ENCODE data around the gene PTPRC.

Gene PTPRC

GRCh38 chr1:198622001-198622400 is 16.8 kb upstream of the PTPRC start:
- DNase-seq, result no peak

GRCh38 chr1:198623752-198624647 is 14.8 kb upstream of the PTPRC start:
- DNase-seq, result peak; percentile 83

GRCh38 chr1:198624648-198624980 is 14.2 kb upstream of the PTPRC start:
- no peak for DNase-seq

GRCh38 chr1:198627436-198628066 is 11.3 kb upstream of the PTPRC start:
- no peak for DNase-seq

- no peak for DNase-seq
Observed at GRCh38 chr1:198628067-198628455, 10.8 kb upstream of the PTPRC start.

GRCh38 chr1:198629610-198630009 is 9.2 kb upstream of the PTPRC start:
- DNase-seq, result no peak

- DNase-seq, result no peak
Observed at GRCh38 chr1:198630863-198631262, 8.0 kb upstream of the PTPRC start.

- no peak for DNase-seq
Observed at GRCh38 chr1:198631292-198631691, 7.5 kb upstream of the PTPRC start.

GRCh38 chr1:198632007-198632406 is 6.8 kb upstream of the PTPRC start:
- no peak for DNase-seq

- no peak for DNase-seq
Observed at GRCh38 chr1:198633675-198634121, 5.1 kb upstream of the PTPRC start.

GRCh38 chr1:198635964-198636363 is 2.9 kb upstream of the PTPRC start:
- no peak for DNase-seq

GRCh38 chr1:198636391-198636790 is 2.4 kb upstream of the PTPRC start:
- DNase-seq, result no peak

GRCh38 chr1:198637157-198637556 is 1.7 kb upstream of the PTPRC start:
- DNase-seq, result no peak

- DNase-seq, result no peak
Observed at GRCh38 chr1:198637916-198638437, 863 bp upstream of the PTPRC start.

- DNase-seq, result no peak
Observed at GRCh38 chr1:198638441-198638840, 399 bp upstream of the PTPRC start.

- DNase-seq, result no peak
Observed at GRCh38 chr1:198639671-198640143, 867 bp downstream of the PTPRC start.

- DNase-seq, result no peak
Observed at GRCh38 chr1:198640174-198640573, 1.3 kb downstream of the PTPRC start.

- DNase-seq, result peak; percentile 42
Observed at GRCh38 chr1:198641501-198641900, 2.7 kb downstream of the PTPRC start.

- DNase-seq, result no peak
Observed at GRCh38 chr1:198641966-198642668, 3.3 kb downstream of the PTPRC start.

- DNase-seq, result no peak
Observed at GRCh38 chr1:198642983-198643382, 4.1 kb downstream of the PTPRC start.

- no peak for DNase-seq
Observed at GRCh38 chr1:198643808-198644207, 5.0 kb downstream of the PTPRC start.

- DNase-seq, result no peak
Observed at GRCh38 chr1:198647055-198647454, 8.2 kb downstream of the PTPRC start.

- DNase-seq, result no peak
Observed at GRCh38 chr1:198648592-198648991, 9.8 kb downstream of the PTPRC start.
